Liver (tissue), 9 donors: ENCODE measurements around the gene TGFBI. TPM values are rescaled to one million over a fixed set of nuclear protein-coding genes. Genes with fewer than 3 reads are reported as not detected.

Experiments
- DNase-seq: peaks from one replicate; pipeline ENCODE4 v3.0.0-alpha.2; 2017; ENCODE audit warnings: low spot score
- H3K27ac ChIP-seq, 2 donors: one replicate each; pipeline ENCODE4 v1.7.0; 2013; ENCODE audit warnings: inconsistent platforms in 2 of 2, low read length in 2 of 2, control low read depth in 1 of 2, low read depth in 1 of 2, mild to moderate bottlenecking in 1 of 2
- H3K27me3 ChIP-seq, 4 donors: one replicate each; pipeline versions ENCODE4 v1.6.1 to v1.7.0; 2013; ENCODE audit warnings: low read length in 3 of 4, inconsistent platforms in 1 of 4, mild to moderate bottlenecking in 1 of 4, moderate library complexity in 1 of 4; ENCODE audit not compliant: control insufficient read depth in 4 of 4, insufficient read depth in 4 of 4
- H3K36me3 ChIP-seq, 4 donors: one replicate each; pipeline versions ENCODE4 v1.6.1 to v1.7.0; 2013; ENCODE audit warnings: low read length in 3 of 4, mild to moderate bottlenecking in 3 of 4, low read depth in 1 of 4, moderate library complexity in 1 of 4; ENCODE audit not compliant: control insufficient read depth in 4 of 4, insufficient read depth in 3 of 4
- H3K4me1 ChIP-seq, 4 donors: one replicate each; pipeline versions ENCODE4 v1.6.1 to v1.7.0; 2013; ENCODE audit warnings: low read length in 3 of 4, mild to moderate bottlenecking in 3 of 4, moderate library complexity in 1 of 4; ENCODE audit not compliant: control insufficient read depth in 4 of 4, insufficient read depth in 4 of 4
- H3K4me3 ChIP-seq, 3 donors: one replicate each; pipeline versions ENCODE4 v1.6.1 to v1.7.0; 2013; ENCODE audit warnings: low read length in 3 of 3, control low read depth in 1 of 3, low read depth in 1 of 3, mild to moderate bottlenecking in 1 of 3
- H3K9ac ChIP-seq, 2 donors: one replicate each; pipeline ENCODE4 v1.7.0; 2013; ENCODE audit warnings: low read length in 2 of 2, mild to moderate bottlenecking in 2 of 2, moderate library complexity in 2 of 2, control low read depth in 1 of 2, low read depth in 1 of 2
- H3K9me3 ChIP-seq, 4 donors: one replicate each; pipeline versions ENCODE4 v1.6.1 to v1.7.0; 2013; ENCODE audit warnings: low read length in 3 of 4; ENCODE audit not compliant: control insufficient read depth in 4 of 4
- EGR1 ChIP-seq, 2 donors: IDR thresholded peaks; 2 replicates each; pipeline ENCODE4 v1.6.1; 2016 to 2018; ENCODE audit warnings: antibody characterized with exemption in 2 of 2, low read depth in 2 of 2
- FOXA1 ChIP-seq: IDR thresholded peaks from 2 replicates; pipeline ENCODE4 v1.6.1; 2016; ENCODE audit warnings: antibody characterized with exemption
- FOXA2 ChIP-seq: IDR thresholded peaks from 2 replicates; pipeline ENCODE4 v1.6.1; 2016; ENCODE audit warnings: antibody characterized with exemption
- GABPA ChIP-seq, 2 donors: IDR thresholded peaks in 1 of 2; conservative IDR thresholded peaks in 1 of 2; 2 replicates each; pipeline ENCODE4 v1.6.1; 2016; ENCODE audit warnings: antibody characterized with exemption in 2 of 2, mild to moderate bottlenecking in 1 of 2, moderate library complexity in 1 of 2
- HNF4A ChIP-seq, 2 donors: conservative IDR thresholded peaks; 2 replicates each; pipeline ENCODE4 v1.6.1; 2016; ENCODE audit warnings: antibody characterized with exemption in 2 of 2, mild to moderate bottlenecking in 2 of 2
- HNF4G ChIP-seq: IDR thresholded peaks from 2 replicates; pipeline ENCODE4 v1.6.1; 2016; ENCODE audit warnings: antibody characterized with exemption
- JUND ChIP-seq, 2 donors: IDR thresholded peaks; 2 replicates each; pipeline ENCODE4 v1.6.1; 2016; ENCODE audit warnings: antibody characterized with exemption in 2 of 2
- NR2F2 ChIP-seq: IDR thresholded peaks from 2 replicates; pipeline ENCODE4 v1.6.1; 2016; ENCODE audit warnings: antibody characterized with exemption
- RAD21 ChIP-seq, 2 donors: IDR thresholded peaks; 2 replicates each; pipeline ENCODE4 v1.6.1; 2016; ENCODE audit warnings: antibody characterized with exemption in 2 of 2, mild to moderate bottlenecking in 2 of 2
- RXRA ChIP-seq, 2 donors: IDR thresholded peaks; 2 replicates each; pipeline ENCODE4 v1.6.1; 2017 to 2018; ENCODE audit warnings: antibody characterized with exemption in 2 of 2, mild to moderate bottlenecking in 1 of 2
- SP1 ChIP-seq: IDR thresholded peaks from 2 replicates; pipeline ENCODE4 v1.6.1; 2018; ENCODE audit warnings: antibody characterized with exemption, mild to moderate bottlenecking
- YY1 ChIP-seq: IDR thresholded peaks from 2 replicates; pipeline ENCODE4 v1.6.1; 2016; ENCODE audit warnings: antibody characterized with exemption, mild to moderate bottlenecking
- WGBS: extraction: QIAGEN DNeasy Blood & Tissue Kit; methylation state at CpG from one replicate; pipeline ENCODE4 v1.1.7; 2013; 5-methylcytosine and 5-hydroxymethylcytosine counted together
- polyA plus RNA-seq, 2 donors: library from polyadenylated mRNA; stranded (reverse) in 1 of 2; unstranded in 1 of 2; fragments of 200-250 nt in 1 of 2; fragments of >200 nt in 1 of 2; fragmentation: Nextera tagmentation in 1 of 2; extraction: Ambion mirVana in 1 of 2; gene quantifications; one replicate each; pipeline versions ENCODE4 v1.2.1 to v1.2.3, GENCODE V29; 2013 to 2015
- total RNA-seq, 2 donors: library from RNA; depleted of rRNA; stranded (reverse); fragments of >200 nt; gene quantifications; one replicate each; pipeline ENCODE4 v1.2.3, GENCODE V29; 2014
- TF ChIP-seq, protein P1 (sequence below): IDR thresholded peaks from 2 replicates; pipeline ENCODE4 v1.6.1; 2016; ENCODE audit warnings: antibody characterized with exemption
- TF ChIP-seq, protein P2 (sequence below): IDR thresholded peaks from 2 replicates; pipeline ENCODE4 v1.6.1; 2016; ENCODE audit warnings: antibody characterized with exemption
- TF ChIP-seq, protein P3 (sequence below): IDR thresholded peaks from 2 replicates; pipeline ENCODE4 v1.6.1; 2016; ENCODE audit warnings: antibody characterized with exemption, mild to moderate bottlenecking
- TF ChIP-seq, protein P4 (sequence below): fragments of 150-350 bp; IDR thresholded peaks from 2 replicates; pipeline ENCODE4 v1.5.1; 2017; ENCODE audit warnings: improper control_type of control experiment, low read depth, low read length; ENCODE audit not compliant: missing input control
- donor health status: healthy.
- donor health status: healthy.
- donor health status: healthy.
- donor health status: healthy.
- donor health status: healthy.

TGFBI gene
- total and polyA plus RNA-seq, 4 donors: 33.7 to 144 (median 44.1) TPM

DNA sequence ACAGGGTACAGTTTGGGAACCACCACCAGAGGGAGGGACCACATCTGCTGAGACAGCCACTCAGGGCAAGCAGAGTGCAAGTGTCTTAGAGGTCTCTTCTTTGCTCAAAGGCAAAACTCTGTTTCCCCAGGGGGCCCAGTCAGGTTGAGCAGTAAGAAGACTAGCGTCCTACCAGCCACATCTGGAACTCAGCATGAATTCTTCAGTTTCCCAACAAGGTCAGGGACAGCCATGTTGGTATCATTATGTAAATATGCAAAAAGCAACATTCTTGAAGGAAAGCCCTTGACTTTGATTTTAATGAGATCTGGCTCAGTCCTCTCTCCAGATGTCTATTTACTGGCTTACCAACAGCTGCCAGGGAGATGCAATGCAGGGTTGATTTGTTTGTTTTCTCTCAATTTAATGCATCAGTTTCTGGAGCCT, 46.7 kb downstream of the TGFBI start:
- Histone ChIP-seq H3K27ac (no peak overlapping the region), H3K9ac (no peak overlapping the region), H3K27me3 (no peaks in the 10 kb centered on the region), H3K36me3 (no peaks in the 10 kb centered on the region), H3K4me1 (peaks cover 0 to 6% (median under 1%) of the 10 kb centered on the region in 4 donors), H3K9me3 (no peaks in the 10 kb centered on the region), H3K4me3 (no peak overlapping the region)
- WGBS: 93% methylated on average over 1 of the region's 1 CpG
- no peak for TF ChIP-seq RAD21 (IDR thresholded peaks at IDR 0.05)
- TF ChIP-seq RXRA (IDR thresholded peaks at IDR 0.05): no peak
- TF ChIP-seq, protein P1, sequence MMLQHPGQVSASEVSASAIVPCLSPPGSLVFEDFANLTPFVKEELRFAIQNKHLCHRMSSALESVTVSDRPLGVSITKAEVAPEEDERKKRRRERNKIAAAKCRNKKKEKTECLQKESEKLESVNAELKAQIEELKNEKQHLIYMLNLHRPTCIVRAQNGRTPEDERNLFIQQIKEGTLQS: no peak
- no peak for TF ChIP-seq YY1
- no peak for TF ChIP-seq EGR1 (IDR thresholded peaks at IDR 0.05; ENCODE audit: low read depth in 2 of 2)
- TF ChIP-seq, protein P2, sequence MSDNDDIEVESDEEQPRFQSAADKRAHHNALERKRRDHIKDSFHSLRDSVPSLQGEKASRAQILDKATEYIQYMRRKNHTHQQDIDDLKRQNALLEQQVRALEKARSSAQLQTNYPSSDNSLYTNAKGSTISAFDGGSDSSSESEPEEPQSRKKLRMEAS: no peak
- no peak for TF ChIP-seq NR2F2
- TF ChIP-seq, protein P3, sequence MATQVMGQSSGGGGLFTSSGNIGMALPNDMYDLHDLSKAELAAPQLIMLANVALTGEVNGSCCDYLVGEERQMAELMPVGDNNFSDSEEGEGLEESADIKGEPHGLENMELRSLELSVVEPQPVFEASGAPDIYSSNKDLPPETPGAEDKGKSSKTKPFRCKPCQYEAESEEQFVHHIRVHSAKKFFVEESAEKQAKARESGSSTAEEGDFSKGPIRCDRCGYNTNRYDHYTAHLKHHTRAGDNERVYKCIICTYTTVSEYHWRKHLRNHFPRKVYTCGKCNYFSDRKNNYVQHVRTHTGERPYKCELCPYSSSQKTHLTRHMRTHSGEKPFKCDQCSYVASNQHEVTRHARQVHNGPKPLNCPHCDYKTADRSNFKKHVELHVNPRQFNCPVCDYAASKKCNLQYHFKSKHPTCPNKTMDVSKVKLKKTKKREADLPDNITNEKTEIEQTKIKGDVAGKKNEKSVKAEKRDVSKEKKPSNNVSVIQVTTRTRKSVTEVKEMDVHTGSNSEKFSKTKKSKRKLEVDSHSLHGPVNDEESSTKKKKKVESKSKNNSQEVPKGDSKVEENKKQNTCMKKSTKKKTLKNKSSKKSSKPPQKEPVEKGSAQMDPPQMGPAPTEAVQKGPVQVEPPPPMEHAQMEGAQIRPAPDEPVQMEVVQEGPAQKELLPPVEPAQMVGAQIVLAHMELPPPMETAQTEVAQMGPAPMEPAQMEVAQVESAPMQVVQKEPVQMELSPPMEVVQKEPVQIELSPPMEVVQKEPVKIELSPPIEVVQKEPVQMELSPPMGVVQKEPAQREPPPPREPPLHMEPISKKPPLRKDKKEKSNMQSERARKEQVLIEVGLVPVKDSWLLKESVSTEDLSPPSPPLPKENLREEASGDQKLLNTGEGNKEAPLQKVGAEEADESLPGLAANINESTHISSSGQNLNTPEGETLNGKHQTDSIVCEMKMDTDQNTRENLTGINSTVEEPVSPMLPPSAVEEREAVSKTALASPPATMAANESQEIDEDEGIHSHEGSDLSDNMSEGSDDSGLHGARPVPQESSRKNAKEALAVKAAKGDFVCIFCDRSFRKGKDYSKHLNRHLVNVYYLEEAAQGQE: no peak
- TF ChIP-seq JUND (IDR thresholded peaks at IDR 0.05): no peak
- TF ChIP-seq HNF4A (conservative IDR thresholded peaks at IDR 0.05): no peak
- no peak for DNase-seq

DNA sequence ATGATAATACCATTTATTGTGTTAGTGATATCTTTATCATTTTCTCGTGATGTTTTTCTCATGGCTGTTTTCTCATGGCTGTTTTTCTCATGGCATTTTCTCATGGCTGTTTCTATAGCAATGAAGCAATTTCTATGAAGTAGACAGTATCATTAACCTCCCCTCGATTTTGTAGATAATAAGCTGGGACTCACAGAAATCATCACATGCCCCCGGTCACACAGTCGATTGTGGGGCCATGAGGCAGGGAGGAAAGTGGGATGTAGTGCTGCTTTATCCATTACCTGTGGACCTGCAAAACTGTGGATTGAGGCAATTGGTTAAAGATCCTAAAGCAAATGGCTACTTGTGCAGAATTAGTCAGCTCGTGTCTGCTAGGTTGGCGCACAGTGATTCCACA, 47.3 kb downstream of the TGFBI start:
- Histone ChIP-seq H3K4me1 (peaks cover 0 to 11% (median 3%) of the 10 kb centered on the region in 4 donors), H3K27ac (no peak overlapping the region), H3K4me3 (no peak overlapping the region), H3K9me3 (no peaks in the 10 kb centered on the region), H3K27me3 (no peaks in the 10 kb centered on the region), H3K9ac (no peak overlapping the region), H3K36me3 (no peaks in the 10 kb centered on the region)
- DNase-seq: no peak
- no peak for TF ChIP-seq FOXA1
- no peak for TF ChIP-seq RAD21 (IDR thresholded peaks at IDR 0.05)
- no peak for TF ChIP-seq HNF4G
- TF ChIP-seq GABPA (IDR thresholded peaks at IDR 0.05 in 1 of 2, conservative IDR thresholded peaks at IDR 0.05 in 1 of 2): no peak
- TF ChIP-seq YY1: no peak
- TF ChIP-seq, protein P4, sequence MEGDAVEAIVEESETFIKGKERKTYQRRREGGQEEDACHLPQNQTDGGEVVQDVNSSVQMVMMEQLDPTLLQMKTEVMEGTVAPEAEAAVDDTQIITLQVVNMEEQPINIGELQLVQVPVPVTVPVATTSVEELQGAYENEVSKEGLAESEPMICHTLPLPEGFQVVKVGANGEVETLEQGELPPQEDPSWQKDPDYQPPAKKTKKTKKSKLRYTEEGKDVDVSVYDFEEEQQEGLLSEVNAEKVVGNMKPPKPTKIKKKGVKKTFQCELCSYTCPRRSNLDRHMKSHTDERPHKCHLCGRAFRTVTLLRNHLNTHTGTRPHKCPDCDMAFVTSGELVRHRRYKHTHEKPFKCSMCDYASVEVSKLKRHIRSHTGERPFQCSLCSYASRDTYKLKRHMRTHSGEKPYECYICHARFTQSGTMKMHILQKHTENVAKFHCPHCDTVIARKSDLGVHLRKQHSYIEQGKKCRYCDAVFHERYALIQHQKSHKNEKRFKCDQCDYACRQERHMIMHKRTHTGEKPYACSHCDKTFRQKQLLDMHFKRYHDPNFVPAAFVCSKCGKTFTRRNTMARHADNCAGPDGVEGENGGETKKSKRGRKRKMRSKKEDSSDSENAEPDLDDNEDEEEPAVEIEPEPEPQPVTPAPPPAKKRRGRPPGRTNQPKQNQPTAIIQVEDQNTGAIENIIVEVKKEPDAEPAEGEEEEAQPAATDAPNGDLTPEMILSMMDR: no peak
- TF ChIP-seq, protein P3: no peak
- TF ChIP-seq, protein P1: no peak
- no peak for TF ChIP-seq SP1
- TF ChIP-seq RXRA (IDR thresholded peaks at IDR 0.05): no peak
- TF ChIP-seq HNF4A (conservative IDR thresholded peaks at IDR 0.05): no peak
- no peak for TF ChIP-seq FOXA2
- TF ChIP-seq EGR1 (IDR thresholded peaks at IDR 0.05; ENCODE audit: low read depth in 2 of 2): no peak
- no peak for TF ChIP-seq NR2F2
- WGBS: 75% methylated on average over 6 of the region's 6 CpGs
